HCT116 (cell line): ENCODE measurements around the gene HOXB3.

Experiments
- CEBPB ChIP-seq: IDR thresholded peaks from 2 replicates; pipeline ENCODE4 v1.6.1; 2012; ENCODE audit warnings: low read depth
- CTCF ChIP-seq, 3 experiments: fragments of 200-600 bp in 1 of 3; sonication (generic) in 1 of 3; IDR thresholded peaks in 2 of 3; conservative IDR thresholded peaks in 1 of 3; 2 replicates each; pipeline ENCODE4 v1.5.1; 2012 to 2017; ENCODE audit warnings: low read depth in 2 of 3, low read length in 2 of 3, antibody characterized with exemption in 1 of 3, borderline replicate concordance in 1 of 3, control low read depth in 1 of 3, mild to moderate bottlenecking in 1 of 3, mixed read lengths in 1 of 3, mixed run types in 1 of 3, moderate library complexity in 1 of 3; ENCODE audit not compliant: insufficient read depth in 1 of 3
- EZH2phosphoT487 ChIP-seq: fragments of 200-600 bp; IDR thresholded peaks from 2 replicates; pipeline ENCODE4 v1.6.1; 2018; ENCODE audit warnings: antibody characterized with exemption, borderline replicate concordance
- MAX ChIP-seq: IDR thresholded peaks from 2 replicates; pipeline ENCODE4 v1.6.1; 2012
- SP1 ChIP-seq: IDR thresholded peaks from 2 replicates; pipeline ENCODE4 v1.6.1; 2012; ENCODE audit warnings: low read depth

- no peak for TF ChIP-seq CTCF (IDR thresholded peaks at IDR 0.05 in 2 of 3, conservative IDR thresholded peaks at IDR 0.05 in 1 of 3; ENCODE audit: borderline replicate concordance in 1 of 3, insufficient read depth in 1 of 3, low read depth in 2 of 3, low read length in 2 of 3)
- no peak for TF ChIP-seq SP1
- TF ChIP-seq MAX: no peak
- TF ChIP-seq EZH2phosphoT487: no peak
- no peak for TF ChIP-seq CEBPB
Observed at GRCh38 chr17:48514477-48514876, 75.6 kb downstream of the HOXB3 start.
